Endothelial cell of hepatic sinusoid (primary cell): Measurements from ENCODE around the gene ABCC11.
"Not testable (repeated sequence)": the region's sequence is repeated elsewhere in the genome, so short reads cannot be mapped to it uniquely, and the experiment has no call there.

Experiments
- in situ Hi-C: cut with HindIII; loops from 2 replicates; pipeline ENCODE4 v1.10.0; 2017; ENCODE audit warnings: low sequenced_read_pairs

The ABCC11 gene

GRCh38 chr16:48204825-48205151 is 42.6 kb downstream of the ABCC11 start:
- in situ Hi-C loops, result no loop called here

DNA sequence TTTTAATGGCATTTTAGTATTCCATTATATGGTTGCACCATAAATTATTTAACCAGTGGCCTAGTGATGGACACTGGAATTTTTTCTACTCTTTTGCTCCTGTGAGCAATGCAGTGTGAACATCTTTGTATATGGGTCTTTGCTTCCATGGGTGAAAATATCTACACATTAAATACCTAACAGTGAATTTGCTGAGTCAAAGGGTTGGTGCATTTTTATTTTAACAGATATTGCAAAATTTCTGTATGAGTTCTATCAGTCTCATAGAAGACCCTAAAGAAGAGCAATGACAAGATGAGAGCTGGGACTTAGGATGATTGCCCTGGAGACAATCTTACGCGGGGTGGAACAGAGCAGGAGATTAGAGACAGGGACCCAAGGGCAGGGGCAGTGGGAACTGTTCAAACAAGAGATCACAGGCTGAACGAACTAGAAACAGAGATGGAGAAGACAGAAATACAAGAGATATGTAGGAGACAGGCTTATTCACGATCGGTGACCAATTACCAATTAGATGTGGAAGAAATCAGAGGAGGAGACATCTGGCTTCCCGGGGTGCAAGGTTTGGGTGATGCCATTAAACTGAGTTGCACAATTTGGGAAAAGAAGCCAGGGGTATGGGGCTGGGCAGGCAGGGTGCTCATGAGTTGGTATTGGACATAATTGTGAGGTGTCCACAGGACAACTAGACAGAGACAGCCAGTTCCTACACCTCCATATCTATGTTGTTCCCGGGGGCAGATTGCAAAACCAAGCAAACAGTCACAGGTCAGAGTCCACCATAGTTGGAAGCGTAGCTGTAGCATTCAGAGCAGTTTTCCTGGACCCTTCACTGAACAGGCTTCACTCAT is 43.1 kb downstream of the ABCC11 start:
- in situ Hi-C loops, result no loop called here

DNA sequence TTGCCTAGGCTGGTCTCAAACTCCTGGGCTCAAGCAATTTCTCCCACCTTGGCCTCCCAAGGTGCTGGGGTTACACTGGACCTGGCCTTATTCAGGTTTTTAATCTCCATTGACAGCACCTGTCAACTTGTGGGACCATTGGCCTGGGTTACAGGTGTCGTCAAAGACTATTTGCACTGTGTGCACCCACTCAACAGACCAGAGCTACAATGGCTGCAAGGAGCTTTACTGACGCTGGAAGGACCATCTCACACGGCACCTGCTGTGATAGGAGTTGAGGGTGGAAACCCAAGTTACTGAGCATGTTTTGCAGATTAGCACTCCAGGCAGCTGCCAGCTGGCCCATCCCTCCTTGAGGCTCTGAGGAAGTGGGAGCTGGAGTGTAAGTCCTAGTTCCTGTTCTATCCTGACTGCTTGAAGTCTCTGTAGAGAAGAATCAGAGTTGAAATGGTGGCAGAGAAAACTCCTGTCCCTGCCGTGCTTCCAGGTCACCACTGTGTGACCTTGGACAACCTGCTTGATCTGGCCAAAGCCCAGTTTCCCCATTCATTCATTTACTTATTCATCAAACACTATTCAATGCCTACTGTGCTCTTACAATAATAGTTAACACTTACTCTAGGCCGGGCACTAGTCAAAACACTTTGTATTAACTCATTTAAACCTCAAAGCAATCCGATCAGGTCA is 45.7 kb downstream of the ABCC11 start:
- in situ Hi-C loops, result no loop called here

GRCh38 chr16:48197294-48197693 is 50.0 kb downstream of the ABCC11 start:
- in situ Hi-C loops, result no loop called here

DNA sequence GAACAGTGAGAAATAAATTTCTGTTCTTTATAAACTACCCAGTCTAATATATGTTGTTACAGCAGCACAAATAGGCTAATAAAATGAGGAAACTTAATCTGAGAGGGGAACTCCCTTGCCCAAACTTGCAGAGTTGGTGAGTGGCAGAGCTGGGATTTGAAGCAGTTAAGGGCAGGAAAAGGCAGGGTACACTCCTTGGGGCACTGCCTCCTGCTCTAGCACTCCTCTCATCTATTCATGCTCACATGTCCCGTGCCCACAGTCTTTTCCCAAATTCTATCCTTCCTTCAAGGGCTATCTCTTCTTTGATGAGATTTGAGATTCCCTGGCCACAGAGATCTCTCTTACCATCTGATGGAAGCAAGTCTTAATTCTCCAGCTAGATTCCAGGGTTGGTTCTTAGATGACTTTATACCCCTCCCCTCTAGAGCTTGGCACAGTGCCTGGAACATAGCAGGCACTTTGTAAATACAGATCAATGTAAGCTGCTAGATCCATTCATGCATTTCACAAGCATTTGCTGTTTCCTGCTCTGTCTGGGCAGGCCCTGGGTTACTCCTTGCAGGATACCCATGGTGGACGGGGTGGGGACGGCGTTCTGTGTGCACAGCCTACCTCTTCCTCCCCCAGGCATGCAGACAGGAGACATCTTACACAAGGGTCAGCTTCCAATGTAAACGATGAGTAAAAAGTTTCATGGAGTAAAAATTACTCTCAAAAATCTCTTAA is 52.3 kb downstream of the ABCC11 start:
- in situ Hi-C loops, result no loop called here

- in situ Hi-C loops, result no loop called here
Observed at GRCh38 chr16:48193846-48194245, 53.5 kb downstream of the ABCC11 start.

GRCh38 chr16:48188449-48189102 is 58.8 kb downstream of the ABCC11 start:
- in situ Hi-C loops, result no loop called here

DNA sequence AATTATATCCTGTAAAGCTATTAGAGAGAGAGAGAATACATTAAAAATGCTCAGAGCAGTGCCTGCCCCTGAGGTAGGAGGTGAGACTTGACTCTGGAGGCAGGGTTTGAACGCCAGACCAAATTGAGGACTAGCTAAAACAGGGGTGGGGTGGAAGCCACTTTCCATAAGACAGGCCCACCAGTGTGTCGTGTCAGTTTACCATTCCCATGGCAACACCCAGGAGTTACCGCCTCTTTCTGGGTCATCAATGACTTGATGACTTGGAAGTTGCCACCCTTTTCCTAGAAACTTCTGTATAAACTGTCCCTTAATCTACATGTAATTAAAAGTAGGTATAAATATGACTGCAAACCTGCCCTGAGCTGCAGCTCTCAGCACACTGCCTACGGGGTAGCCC is 59.6 kb downstream of the ABCC11 start:
- in situ Hi-C loops, result no loop called here

GRCh38 chr16:48184681-48185080 is 62.7 kb downstream of the ABCC11 start:
- in situ Hi-C loops, result no loop called here

GRCh38 chr16:48182979-48183537 is 64.3 kb downstream of the ABCC11 start:
- in situ Hi-C loops, result no loop called here

DNA sequence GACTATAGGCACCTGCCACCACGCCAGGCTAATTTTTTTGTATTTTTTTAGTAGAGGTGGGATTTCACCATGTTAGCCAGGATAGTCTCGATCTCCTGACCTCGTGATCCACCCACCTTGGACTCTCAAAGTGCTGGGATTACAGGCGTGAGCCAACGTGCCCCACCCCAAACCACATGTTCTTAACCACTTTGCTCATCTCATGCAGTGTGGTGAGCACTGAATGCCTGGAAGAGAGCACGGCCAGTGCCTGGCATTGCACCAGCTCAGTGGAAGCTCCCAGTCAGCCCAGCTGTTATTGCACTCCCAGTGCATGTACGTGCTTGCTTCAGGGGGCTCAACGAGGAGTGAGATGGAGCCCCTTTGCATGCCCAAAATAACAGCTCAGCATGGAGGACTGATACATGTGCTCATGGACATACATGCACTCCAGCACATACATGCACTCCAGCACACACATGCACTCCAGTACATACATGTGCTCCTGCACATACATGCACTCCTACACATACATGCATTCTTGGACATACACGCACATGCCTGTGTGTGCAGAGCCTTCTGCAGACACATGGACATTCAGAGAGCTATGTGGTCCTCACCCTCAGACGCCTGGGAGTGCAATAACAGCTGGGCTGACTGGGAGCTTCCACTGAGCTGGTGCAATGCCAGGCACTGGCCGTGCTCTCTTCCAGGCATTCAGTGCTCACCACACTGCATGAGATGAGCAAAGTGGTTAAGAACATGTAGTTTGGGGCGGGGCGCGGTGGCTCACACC is 65.4 kb downstream of the ABCC11 start:
- in situ Hi-C loops, result not testable (repeated sequence)

DNA sequence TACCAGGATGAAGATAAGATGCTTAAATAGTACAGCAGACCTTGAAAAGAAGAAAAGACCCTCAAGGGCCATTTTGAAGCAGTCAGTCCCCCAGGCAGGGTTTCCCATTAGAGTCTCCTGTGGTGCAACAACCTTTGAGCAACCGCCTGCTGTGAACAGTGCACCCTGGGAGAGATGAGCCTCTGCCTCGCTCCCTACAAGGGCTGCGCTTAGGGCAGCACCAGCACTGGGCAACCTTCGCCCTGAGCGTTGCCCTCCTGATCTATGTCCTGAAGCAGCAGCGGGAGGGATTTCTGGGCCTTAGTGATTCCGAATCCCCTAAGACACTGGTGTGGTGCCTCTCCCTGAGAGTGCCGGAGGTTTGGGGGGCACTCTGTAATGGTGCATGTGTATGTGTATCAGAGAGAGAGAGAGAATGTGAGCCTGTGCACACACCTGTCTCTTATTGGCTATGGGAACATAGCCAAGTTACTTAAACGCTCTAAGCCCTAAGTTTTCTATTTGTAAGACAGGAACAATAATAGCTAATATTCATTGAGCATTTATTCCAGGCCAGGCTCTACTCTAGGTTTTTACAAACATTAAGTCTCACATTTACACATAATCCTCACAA is 66.4 kb downstream of the ABCC11 start:
- in situ Hi-C loops, result no loop called here

- in situ Hi-C loops, result no loop called here
Observed at GRCh38 chr16:48176635-48177408, 70.5 kb downstream of the ABCC11 start.

DNA sequence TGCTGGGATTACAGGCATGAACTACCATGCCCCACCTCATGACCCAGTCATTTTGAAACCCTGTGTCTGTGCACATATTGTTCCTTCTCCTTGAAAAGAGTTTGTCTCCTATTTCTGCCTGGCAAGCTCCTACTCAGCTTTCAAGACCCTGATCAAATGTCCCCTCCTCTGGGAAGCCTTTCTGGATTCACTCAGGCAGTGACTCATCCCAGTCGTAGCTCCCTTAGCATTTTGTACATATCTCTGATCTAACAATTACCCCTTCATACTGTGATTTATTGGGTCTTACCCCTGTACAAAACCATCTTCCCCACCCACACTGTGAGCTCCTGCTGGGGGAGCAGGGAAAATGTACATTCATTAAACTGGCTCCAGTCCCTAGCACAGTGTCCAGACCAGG is 73.5 kb downstream of the ABCC11 start:
- in situ Hi-C loops, result no loop called here

- in situ Hi-C loops, result no loop called here
Observed at GRCh38 chr16:48172682-48173081, 74.7 kb downstream of the ABCC11 start.

DNA sequence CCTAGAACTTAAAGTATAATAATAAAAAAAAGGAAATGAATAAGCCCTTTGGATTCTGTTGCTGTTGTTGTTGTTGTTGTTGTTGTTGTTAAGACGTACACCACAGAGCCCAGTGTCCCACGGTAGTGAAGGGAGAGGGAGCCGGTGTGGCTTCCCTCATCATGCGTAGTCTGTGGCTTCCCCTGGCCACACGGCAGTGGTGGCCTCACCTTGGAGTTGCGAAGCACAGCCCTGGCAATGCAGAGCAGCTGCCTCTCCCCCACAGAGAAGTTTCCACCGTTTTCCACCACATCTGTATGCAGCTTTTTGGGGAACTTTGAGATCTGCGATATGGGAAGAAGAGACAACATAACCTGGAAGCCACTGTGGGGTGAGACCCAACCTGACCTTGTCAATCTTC is 77.4 kb downstream of the ABCC11 start:
- in situ Hi-C loops, result loop anchor here (5.0 kb wide), 1 partner anchor 53 kb away; no protein-coding TSS in a partner anchor

DNA sequence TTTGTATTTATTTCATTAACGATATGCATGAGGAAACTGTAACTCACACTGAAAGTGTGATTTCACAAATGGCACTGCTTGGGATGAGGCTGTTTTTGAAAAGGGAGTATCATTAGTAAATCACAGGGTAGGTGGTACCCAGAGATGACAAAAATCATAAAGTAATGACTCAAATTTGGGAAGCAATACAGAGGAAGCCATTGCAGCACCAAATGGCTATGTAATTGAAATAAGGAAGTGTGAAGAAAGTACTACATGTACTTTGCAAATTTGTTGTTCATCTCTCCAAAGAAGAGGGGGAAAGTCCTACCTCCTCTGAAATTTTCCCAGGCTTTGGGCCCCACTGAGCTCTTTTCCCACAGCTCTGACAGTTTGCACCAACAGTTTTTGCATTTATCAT is 79.3 kb downstream of the ABCC11 start:
- in situ Hi-C loops, result loop anchor here (5.0 kb wide), 1 partner anchor 51 kb away; no protein-coding TSS in a partner anchor

- in situ Hi-C loops, result loop anchor here (5.0 kb wide), 1 partner anchor 49 kb away; no protein-coding TSS in a partner anchor
Observed at GRCh38 chr16:48166617-48167016, 80.7 kb downstream of the ABCC11 start.
